Measurements from ENCODE around the gene MBNL3. TPM values are rescaled to one million over a fixed set of nuclear protein-coding genes. Genes with fewer than 3 reads are reported as not detected.

MBNL3 gene
- total RNA-seq, 4 donors from 2014 or later: 30.6 to 41.3 (median 37.2) TPM

- no peaks in the 10 kb centered on the region for H3K9me3 ChIP-seq
- no peaks in the 10 kb centered on the region for H3K4me1 ChIP-seq
- no peaks in the 10 kb centered on the region for H3K36me3 ChIP-seq
- H3K27ac ChIP-seq: no peak overlapping the region
- TF ChIP-seq POLR2A (IDR thresholded peaks at IDR 0.05) (no peak), POLR2AphosphoS5 (IDR thresholded peaks at IDR 0.05) (no peak), CTCF (IDR thresholded peaks at IDR 0.05) (no peak), EP300 (IDR thresholded peaks at IDR 0.05) (no peak)
- H3K27me3 ChIP-seq: no peaks in the 10 kb centered on the region
- DNase-seq (ENCODE audit: low spot score in 2 of 2): no peak
- no peak overlapping the region for H3K4me3 ChIP-seq
- 73% methylated on average over 3 of the region's 3 CpGs for WGBS
Observed at GRCh38 chrX:132520213-132520612, 31.4 kb upstream of the MBNL3 start.

GRCh38 chrX:132518401-132518800, 29.6 kb upstream of the MBNL3 start:
- no peaks in the 10 kb centered on the region for H3K36me3 ChIP-seq
- no peaks in the 10 kb centered on the region for H3K27me3 ChIP-seq
- no peak for TF ChIP-seq EP300 (IDR thresholded peaks at IDR 0.05)
- H3K4me3 ChIP-seq: no peak overlapping the region
- DNase-seq (ENCODE audit: low spot score in 2 of 2): no peak
- no peaks in the 10 kb centered on the region for H3K4me1 ChIP-seq
- H3K9me3 ChIP-seq: no peaks in the 10 kb centered on the region
- 67% methylated on average over 1 of the region's 1 CpG for WGBS
- H3K27ac ChIP-seq: no peak overlapping the region

GRCh38 chrX:132508834-132509233, 20.0 kb upstream of the MBNL3 start:
- H3K36me3 ChIP-seq: no peaks in the 10 kb centered on the region
- 72% methylated on average over 2 of the region's 2 CpGs for WGBS
- H3K4me3 ChIP-seq: no peak overlapping the region
- TF ChIP-seq EP300 (IDR thresholded peaks at IDR 0.05) (no peak), POLR2A (IDR thresholded peaks at IDR 0.05) (no peak), CTCF (IDR thresholded peaks at IDR 0.05) (no peak), POLR2AphosphoS5 (IDR thresholded peaks at IDR 0.05) (no peak)
- no peaks in the 10 kb centered on the region for H3K27me3 ChIP-seq
- DNase-seq (ENCODE audit: low spot score in 2 of 2): no peak
- no peaks in the 10 kb centered on the region for H3K9me3 ChIP-seq
- H3K4me1 ChIP-seq: no peaks in the 10 kb centered on the region
- H3K27ac ChIP-seq: no peak overlapping the region

DNA sequence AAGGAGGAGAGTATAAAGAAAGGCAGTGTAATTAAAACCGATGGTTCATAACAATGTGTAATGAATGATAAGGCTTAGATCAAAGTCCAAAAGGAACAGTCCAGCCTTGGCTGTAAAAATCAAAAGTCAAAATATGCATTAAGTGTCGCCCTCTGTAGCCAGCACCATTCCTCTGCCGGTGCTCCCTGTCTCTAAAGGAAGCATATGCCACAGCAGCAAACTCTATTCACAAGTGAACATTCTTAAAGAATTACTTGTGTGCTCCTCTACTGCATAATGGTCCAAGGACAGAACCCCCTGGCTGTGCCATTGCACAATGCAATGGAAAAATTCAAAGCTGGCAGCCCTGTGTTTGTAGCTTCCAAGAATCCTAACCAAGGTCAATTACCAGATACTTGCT, 16.3 kb upstream of the MBNL3 start:
- no peaks in the 10 kb centered on the region for H3K4me1 ChIP-seq
- TF ChIP-seq POLR2AphosphoS5 (IDR thresholded peaks at IDR 0.05): no peak
- no peak for TF ChIP-seq EP300 (IDR thresholded peaks at IDR 0.05)
- no peak for TF ChIP-seq POLR2A (IDR thresholded peaks at IDR 0.05)
- no peak for TF ChIP-seq CTCF (IDR thresholded peaks at IDR 0.05)
- no peaks in the 10 kb centered on the region for H3K36me3 ChIP-seq
- no peaks in the 10 kb centered on the region for H3K27me3 ChIP-seq
- whole genome bisulfite sequencing: 61% methylated on average over 3 of the region's 3 CpGs
- H3K9me3 ChIP-seq: no peaks in the 10 kb centered on the region
- DNase-seq (ENCODE audit: low spot score in 2 of 2): no peak
- no peak overlapping the region for H3K27ac ChIP-seq
- H3K4me3 ChIP-seq: no peak overlapping the region

- no peaks in the 10 kb centered on the region for H3K27me3 ChIP-seq
- H3K36me3 ChIP-seq: no peaks in the 10 kb centered on the region
- DNase-seq (ENCODE audit: low spot score in 2 of 2): no peak
- TF ChIP-seq EP300 (IDR thresholded peaks at IDR 0.05): no peak
- no peak for TF ChIP-seq CTCF (IDR thresholded peaks at IDR 0.05)
- TF ChIP-seq POLR2A (IDR thresholded peaks at IDR 0.05): no peak
- no peak for TF ChIP-seq POLR2AphosphoS5 (IDR thresholded peaks at IDR 0.05)
- no peak overlapping the region for H3K4me3 ChIP-seq
- H3K4me1 ChIP-seq: no peaks in the 10 kb centered on the region
- 90% methylated on average over 1 of the region's 1 CpG for WGBS
- no peaks in the 10 kb centered on the region for H3K9me3 ChIP-seq
- H3K27ac ChIP-seq: no peak overlapping the region
Observed at GRCh38 chrX:132504417-132504816, 15.6 kb upstream of the MBNL3 start.

DNA sequence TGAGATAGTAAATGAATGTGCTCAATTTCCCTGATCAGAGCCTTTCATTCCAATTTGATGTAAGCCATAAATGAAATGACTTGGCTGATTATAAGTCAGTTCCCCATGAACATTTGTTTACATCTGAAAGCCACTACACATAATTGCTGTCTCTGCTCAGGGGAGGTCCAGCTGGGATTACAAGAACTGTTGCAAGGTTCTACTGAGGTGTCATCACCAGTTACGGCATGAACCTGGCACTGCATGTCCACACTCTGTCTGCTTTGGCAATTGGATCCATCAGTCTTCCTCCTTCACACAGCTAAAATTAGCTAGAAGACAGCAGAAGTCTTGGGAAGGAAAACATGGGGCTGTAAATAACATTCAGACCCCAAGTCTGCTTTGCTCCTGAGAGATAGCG, 12.8 kb upstream of the MBNL3 start:
- Histone ChIP-seq H3K36me3 (no peaks in the 10 kb centered on the region), H3K27ac (no peak overlapping the region)
- TF ChIP-seq POLR2A (IDR thresholded peaks at IDR 0.05) (no peak), POLR2AphosphoS5 (IDR thresholded peaks at IDR 0.05) (no peak), EP300 (IDR thresholded peaks at IDR 0.05) (no peak), CTCF (IDR thresholded peaks at IDR 0.05) (no peak)

More for the DNA sequence above, 12.8 kb upstream of the MBNL3 start:
- no peak for DNase-seq (ENCODE audit: low spot score in 2 of 2)
- no peaks in the 10 kb centered on the region for H3K4me1 ChIP-seq
- no peak overlapping the region for H3K4me3 ChIP-seq
- no peaks in the 10 kb centered on the region for H3K9me3 ChIP-seq
- no peaks in the 10 kb centered on the region for H3K27me3 ChIP-seq
- 90% methylated on average over 2 of the region's 2 CpGs for WGBS
